Activated naive CD4-positive, alpha-beta T cell treated with anti-CD3 and anti-CD28 coated beads for 36 hours (primary cell): Measurements from ENCODE around the gene COPS6. TPM values are rescaled to one million over a fixed set of nuclear protein-coding genes. Genes with fewer than 3 reads are reported as not detected.

Experiments used
- CTCF ChIA-PET: fragments of 350-600 bp; sonication (Branson Sonifier 250); formaldehyde crosslinking; loops from one replicate; lab custom pipeline; 2021; ENCODE audit warnings: antibody characterized with exemption; lab: Charles Lee
- DNase-seq: peaks from one replicate; pipeline ENCODE4 v3.0.0-alpha.2; 2020
- H3K27ac Mint-ChIP-seq: one replicate; pipeline ENCODE4 v1.8.0; 2021; ENCODE audit warnings: mild to moderate bottlenecking, mixed read lengths
- H3K27me3 Mint-ChIP-seq: one replicate; pipeline ENCODE4 v1.8.0; 2021; ENCODE audit warnings: low read depth, mixed read lengths
- H3K36me3 Mint-ChIP-seq: one replicate; pipeline ENCODE4 v1.8.0; 2021; ENCODE audit warnings: low read depth, mixed read lengths
- H3K4me1 Mint-ChIP-seq: one replicate; pipeline ENCODE4 v1.8.0; 2021; ENCODE audit warnings: low read depth, mixed read lengths
- H3K4me3 Mint-ChIP-seq: one replicate; pipeline ENCODE4 v1.8.0; 2021; ENCODE audit warnings: mild to moderate bottlenecking, moderate library complexity, mixed read lengths
- H3K9me3 Mint-ChIP-seq: one replicate; pipeline ENCODE4 v1.8.0; 2021; ENCODE audit warnings: mixed read lengths
- intact Hi-C: fragments of 100-400 bp; cut with micrococcal nuclease; formaldehyde crosslinking; loops from one replicate; pipeline ENCODE4 v1.15.1; 2023
- total RNA-seq, 2 experiments: library from RNA; stranded (reverse); gene quantifications; one replicate each; pipeline ENCODE4 v1.2.3, GENCODE V29; 2021

Gene COPS6
- 10 to 100 TPM; 97.1 to 97.8 TPM for total RNA-seq

DNA sequence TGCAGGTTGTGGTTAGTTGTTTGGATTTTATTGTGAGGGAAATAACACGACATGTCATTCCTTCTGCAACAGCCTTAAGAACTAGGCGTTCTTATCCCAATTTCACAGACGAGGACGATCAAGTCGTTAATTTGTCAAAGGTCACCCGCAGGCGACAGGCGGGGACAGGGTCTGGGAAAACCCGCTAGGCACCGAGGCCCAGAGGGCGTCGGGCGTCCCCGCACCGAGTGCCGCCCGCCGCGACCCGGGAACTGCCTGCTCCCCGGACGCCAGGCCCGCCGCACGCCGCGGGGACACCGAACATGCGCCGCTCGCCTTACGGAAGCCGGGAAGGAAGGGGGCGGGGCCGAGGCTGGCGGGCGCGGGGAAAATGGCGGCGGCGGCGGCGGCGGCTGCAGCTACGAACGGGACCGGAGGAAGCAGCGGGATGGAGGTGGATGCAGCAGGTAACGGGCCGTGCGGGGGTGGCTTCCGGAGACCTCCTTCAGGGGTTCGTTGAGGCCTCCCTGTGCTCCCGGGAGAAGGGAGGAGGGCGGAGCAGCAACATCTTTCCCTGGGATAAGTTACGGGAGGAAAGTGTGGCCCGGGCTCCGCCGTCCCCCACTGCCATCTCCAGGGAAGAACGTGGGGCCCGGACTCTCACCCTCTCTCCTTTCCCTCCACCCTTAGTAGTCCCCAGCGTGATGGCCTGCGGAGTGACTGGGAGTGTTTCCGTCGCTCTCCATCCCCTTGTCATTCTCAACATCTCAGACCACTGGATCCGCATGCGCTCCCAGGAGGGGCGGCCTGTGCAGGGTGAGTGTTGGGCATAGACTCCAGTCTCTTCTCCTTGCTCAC lies at the start of gene COPS6:
Gene COPS6 (plus strand): TSS at position 349 of the 837 bp plus-strand sequence. CDS start 22 bp downstream, at position 371.
- peak; percentile 89 for DNase-seq
- Mint-ChIP-seq H3K9me3 (no peaks in the 10 kb centered on the region), H3K27me3 (no peaks in the 10 kb centered on the region), H3K27ac (peak within 1 kb of the TSS; percentile 90), H3K4me3 (peak within 1 kb of the TSS; percentile 88), H3K4me1 (peaks cover 36% of the 10 kb centered on the region), H3K36me3 (peaks cover 31% of the 10 kb centered on the region)
- intact Hi-C loops: loop anchor here (1.0 kb wide), 1 partner anchor 12 kb away; the partner anchor contains the start of genes AP4M1 and MCM7
- CTCF ChIA-PET: interaction anchor here (1.0 kb wide), 1 partner anchor 41 kb away, joined by 3 read pairs; no protein-coding TSS in a partner anchor

DNA sequence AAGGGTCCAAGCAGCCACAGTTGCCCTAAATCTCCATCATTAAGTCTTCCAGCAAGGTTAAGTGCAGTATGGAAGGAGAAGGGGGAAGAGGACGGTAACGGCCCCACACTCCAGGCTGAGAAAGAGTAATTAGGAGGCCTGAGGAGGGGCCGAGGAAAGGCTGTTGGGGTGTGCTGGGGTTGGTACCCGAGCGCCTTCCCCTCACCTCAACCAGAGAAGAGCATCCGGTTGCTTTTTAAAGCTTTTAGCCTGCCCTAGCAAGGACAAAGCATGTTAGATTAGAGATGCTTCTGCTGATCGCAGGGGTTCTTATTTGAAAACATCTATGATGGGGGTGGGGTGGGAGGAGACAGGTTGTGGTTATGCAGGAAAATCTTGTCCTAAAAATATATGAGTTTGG lies 48.2 kb upstream of the COPS6 start:
- Mint-ChIP-seq H3K36me3 (peaks cover 6% of the 10 kb centered on the region), H3K9me3 (no peaks in the 10 kb centered on the region), H3K4me3 (no peak overlapping the region), H3K27me3 (no peaks in the 10 kb centered on the region), H3K27ac (no peak overlapping the region), H3K4me1 (peaks cover 17% of the 10 kb centered on the region)
- no peak for DNase-seq
- intact Hi-C loops: loop anchor here (1.0 kb wide), 1 partner anchor 17 kb away; no protein-coding TSS in a partner anchor
- CTCF ChIA-PET: interaction anchor here (0.6 to 0.7 kb wide), 2 partner anchors 9 to 50 kb away, joined by 3 to 10 read pairs; partner anchors contain the start of gene ZSCAN21

- no peak overlapping the region for H3K4me3 Mint-ChIP-seq
- no peaks in the 10 kb centered on the region for H3K36me3 Mint-ChIP-seq
- H3K27ac Mint-ChIP-seq: no peak overlapping the region
- CTCF ChIA-PET: interaction anchor here (0.6 to 0.7 kb wide), 2 partner anchors 24 to 377 kb away, joined by 3 read pairs; no protein-coding TSS in a partner anchor
- intact Hi-C loops: no loop called here
- H3K27me3 Mint-ChIP-seq: no peaks in the 10 kb centered on the region
- H3K4me1 Mint-ChIP-seq: peaks cover 17% of the 10 kb centered on the region
- peak; percentile 42 for DNase-seq
- no peaks in the 10 kb centered on the region for H3K9me3 Mint-ChIP-seq
These were observed 44.1 kb upstream of the COPS6 start for GRCh38 chr7:100044718-100045117.

DNA sequence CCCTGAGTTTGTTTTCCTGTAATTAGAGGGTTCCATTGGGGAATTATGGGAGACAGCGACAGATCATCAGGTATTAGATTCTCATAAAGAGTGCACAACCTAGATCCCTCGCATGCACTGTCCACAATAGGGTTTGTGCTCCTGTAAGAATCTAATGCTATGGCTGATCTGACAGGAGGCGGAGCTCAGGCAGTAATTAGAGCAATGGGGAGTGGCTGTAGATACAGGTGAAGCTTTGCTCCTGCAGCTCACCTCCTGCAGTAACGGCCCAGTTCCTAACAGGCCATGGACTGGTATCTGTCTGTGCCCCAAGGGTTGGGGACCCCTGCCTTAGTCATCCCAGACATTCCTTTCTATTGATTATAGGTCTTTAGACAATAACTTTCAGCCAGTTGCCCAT lies 40.1 kb upstream of the COPS6 start:
- CTCF ChIA-PET: no interaction called here
- DNase-seq: no peak
- Mint-ChIP-seq H3K27me3 (no peaks in the 10 kb centered on the region), H3K27ac (peak overlapping the region; percentile 91), H3K9me3 (no peaks in the 10 kb centered on the region), H3K36me3 (no peaks in the 10 kb centered on the region), H3K4me3 (peak overlapping the region; percentile 85), H3K4me1 (peaks cover 18% of the 10 kb centered on the region)
- intact Hi-C loops: loop anchor here (1.0 to 2.0 kb wide), 5 partner anchors 28 to 130 kb away; partner anchors contain the start of genes MBLAC1, TRIM4 and ZNF3

GRCh38 chr7:100049441-100050291 lies 39.1 kb upstream of the COPS6 start, which contains the start of gene ZSCAN21:
ZSCAN21 (plus strand) TSS chr7:100049774; CDS start chr7:100057007, 7,233 bp downstream.
- CTCF ChIA-PET: interaction anchor here (0.5 to 1.2 kb wide), 7 partner anchors 9 to 240 kb away, joined by 3 to 10 read pairs (median 4); partner anchors contain the start of gene TRIM4
- H3K27me3 Mint-ChIP-seq: no peaks in the 10 kb centered on the region

DNA sequence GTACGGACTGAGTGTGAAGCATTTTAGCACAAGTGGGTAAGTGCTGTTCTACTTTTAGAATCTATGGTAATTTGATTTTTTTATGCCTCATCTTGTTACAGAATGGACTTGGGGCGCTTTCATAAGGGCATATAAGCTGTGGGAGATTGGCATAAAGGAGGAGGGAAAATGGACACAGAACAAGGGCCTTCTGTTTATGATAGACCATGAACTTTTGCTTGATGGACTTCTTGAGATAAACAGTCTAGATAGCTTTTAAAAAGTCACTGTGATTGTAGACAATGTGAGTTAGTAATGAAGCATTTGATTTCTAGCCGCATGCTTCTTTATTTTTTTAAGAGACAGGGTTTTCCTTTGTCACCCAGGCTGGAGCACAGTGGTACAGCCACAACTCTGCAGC lies 37.2 kb upstream of the COPS6 start:
- no peak for DNase-seq
- H3K4me3 Mint-ChIP-seq: no peak overlapping the region
- peaks cover 16% of the 10 kb centered on the region for H3K4me1 Mint-ChIP-seq
- H3K9me3 Mint-ChIP-seq: no peaks in the 10 kb centered on the region
- H3K36me3 Mint-ChIP-seq: no peaks in the 10 kb centered on the region
- H3K27me3 Mint-ChIP-seq: no peaks in the 10 kb centered on the region
- intact Hi-C loops: no loop called here
- no peak overlapping the region for H3K27ac Mint-ChIP-seq
- CTCF ChIA-PET: interaction anchor here (0.8 to 3.2 kb wide), 11 partner anchors 19 to 138 kb away, joined by 3 to 19 read pairs (median 4); no protein-coding TSS in a partner anchor

More at GRCh38 chr7:100049441-100050291, 39.1 kb upstream of the COPS6 start, which contains the start of gene ZSCAN21:
- intact Hi-C loops: loop anchor here (1.0 to 2.0 kb wide), 5 partner anchors 29 to 131 kb away; partner anchors contain the start of genes MBLAC1, TRIM4 and ZNF3
- H3K4me1 Mint-ChIP-seq: peaks cover 17% of the 10 kb centered on the region
- H3K9me3 Mint-ChIP-seq: no peaks in the 10 kb centered on the region
- H3K27ac Mint-ChIP-seq: peak within 1 kb of the TSS; percentile 91
- H3K36me3 Mint-ChIP-seq: no peaks in the 10 kb centered on the region
- DNase-seq: peak; percentile 85
- H3K4me3 Mint-ChIP-seq: peak within 1 kb of the TSS; percentile 85

DNA sequence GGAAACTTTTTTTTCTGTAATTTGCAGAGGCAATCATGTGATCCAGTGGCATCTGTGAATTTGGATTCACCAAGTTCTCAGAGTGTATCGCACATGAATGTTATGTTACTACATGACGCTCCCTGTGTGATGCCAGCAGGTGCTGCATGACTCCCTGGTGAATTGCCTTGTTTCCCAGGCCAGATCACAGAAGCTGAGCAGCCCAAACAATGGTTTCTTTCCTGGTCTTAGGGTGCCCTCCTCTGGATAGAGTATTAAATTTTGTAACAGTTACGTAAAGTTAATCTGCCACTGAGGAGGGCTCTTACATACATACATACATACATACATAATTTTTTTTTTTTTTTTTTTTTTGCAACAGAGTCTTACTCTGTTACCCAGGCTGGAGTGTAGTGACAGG lies 35.6 kb upstream of the COPS6 start:
- CTCF ChIA-PET: interaction anchor here (0.7 to 3.2 kb wide), 9 partner anchors 17 to 145 kb away, joined by 3 to 19 read pairs (median 7); no protein-coding TSS in a partner anchor
- no peaks in the 10 kb centered on the region for H3K27me3 Mint-ChIP-seq
- peaks cover 6% of the 10 kb centered on the region for H3K36me3 Mint-ChIP-seq
- no peak overlapping the region for H3K4me3 Mint-ChIP-seq
- intact Hi-C loops: loop anchor here (1.0 kb wide), 1 partner anchor 59 kb away; no protein-coding TSS in a partner anchor
- peak; percentile 56 for DNase-seq
- no peak overlapping the region for H3K27ac Mint-ChIP-seq
- peaks cover 16% of the 10 kb centered on the region for H3K4me1 Mint-ChIP-seq
- no peaks in the 10 kb centered on the region for H3K9me3 Mint-ChIP-seq

DNA sequence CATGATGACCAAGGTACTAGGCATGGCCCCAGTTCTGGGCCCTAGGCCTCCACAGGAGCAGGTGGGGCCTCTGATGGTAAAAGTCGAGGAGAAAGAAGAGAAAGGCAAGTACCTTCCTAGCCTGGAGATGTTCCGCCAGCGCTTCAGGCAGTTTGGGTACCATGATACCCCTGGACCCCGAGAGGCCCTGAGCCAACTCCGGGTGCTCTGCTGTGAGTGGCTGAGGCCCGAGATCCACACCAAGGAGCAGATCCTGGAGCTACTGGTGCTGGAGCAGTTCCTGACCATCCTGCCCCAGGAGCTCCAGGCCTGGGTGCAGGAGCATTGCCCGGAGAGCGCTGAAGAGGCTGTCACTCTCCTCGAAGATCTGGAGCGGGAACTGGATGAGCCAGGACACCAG lies 31.8 kb upstream of the COPS6 start:
- H3K36me3 Mint-ChIP-seq: peaks cover 7% of the 10 kb centered on the region

GRCh38 chr7:100059251-100059739 lies 29.5 kb upstream of the COPS6 start:
- DNase-seq: no peak
- no peaks in the 10 kb centered on the region for H3K9me3 Mint-ChIP-seq
- H3K4me3 Mint-ChIP-seq: no peak overlapping the region
- peaks cover 17% of the 10 kb centered on the region for H3K36me3 Mint-ChIP-seq
- intact Hi-C loops: no loop called here
- H3K4me1 Mint-ChIP-seq: no peaks in the 10 kb centered on the region
- CTCF ChIA-PET: no interaction called here
- no peaks in the 10 kb centered on the region for H3K27me3 Mint-ChIP-seq
- H3K27ac Mint-ChIP-seq: no peak overlapping the region

More for the DNA sequence above, 31.8 kb upstream of the COPS6 start:
- intact Hi-C loops: no loop called here
- CTCF ChIA-PET: interaction anchor here (1.0 kb wide), 1 partner anchor 22 kb away, joined by 3 read pairs; no protein-coding TSS in a partner anchor
- DNase-seq: no peak
- no peak overlapping the region for H3K4me3 Mint-ChIP-seq
- H3K9me3 Mint-ChIP-seq: no peaks in the 10 kb centered on the region
- H3K4me1 Mint-ChIP-seq: no peaks in the 10 kb centered on the region
- no peak overlapping the region for H3K27ac Mint-ChIP-seq
- no peaks in the 10 kb centered on the region for H3K27me3 Mint-ChIP-seq

DNA sequence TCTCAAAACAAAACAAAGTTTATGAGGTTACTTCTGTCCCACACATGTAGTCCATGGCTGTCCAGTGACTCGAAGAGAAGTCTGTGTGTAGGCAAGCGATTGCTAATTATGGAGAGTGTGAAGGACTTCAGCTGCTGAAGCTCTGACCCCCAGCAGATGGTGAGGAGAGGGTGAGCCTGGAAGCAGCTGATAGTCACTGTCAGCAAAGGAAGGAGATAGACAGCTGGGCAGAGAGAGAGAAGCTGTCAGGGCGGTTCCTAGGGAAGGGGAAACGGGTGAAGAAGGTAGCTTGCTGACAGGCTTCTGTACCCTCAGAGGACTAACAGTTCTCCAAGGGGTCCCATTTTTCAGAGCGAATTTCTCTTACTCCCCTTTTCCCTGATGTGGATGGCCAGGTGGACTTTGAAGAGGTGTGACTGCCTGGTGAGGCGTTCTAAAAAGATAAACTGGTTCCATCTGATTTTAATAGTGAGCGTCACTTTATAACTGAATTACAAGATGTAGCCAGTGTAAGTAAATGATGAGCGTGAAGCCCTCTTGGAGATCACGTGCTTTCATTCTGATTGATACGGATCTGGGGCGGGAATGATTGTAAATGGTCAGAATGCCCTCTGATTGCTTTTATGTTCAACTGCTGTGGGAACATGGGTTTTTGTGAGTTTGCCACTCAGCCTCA lies 27.1 kb upstream of the COPS6 start:
- no peaks in the 10 kb centered on the region for H3K9me3 Mint-ChIP-seq
- intact Hi-C loops: no loop called here
- no peaks in the 10 kb centered on the region for H3K4me1 Mint-ChIP-seq
- peaks cover 23% of the 10 kb centered on the region for H3K36me3 Mint-ChIP-seq
- H3K4me3 Mint-ChIP-seq: no peak overlapping the region
- CTCF ChIA-PET: interaction anchor here (1.0 kb wide), 1 partner anchor 12 kb away, joined by 3 read pairs; the partner anchor contains the start of gene ZSCAN21
- H3K27me3 Mint-ChIP-seq: no peaks in the 10 kb centered on the region
- H3K27ac Mint-ChIP-seq: no peak overlapping the region
- DNase-seq: no peak

DNA sequence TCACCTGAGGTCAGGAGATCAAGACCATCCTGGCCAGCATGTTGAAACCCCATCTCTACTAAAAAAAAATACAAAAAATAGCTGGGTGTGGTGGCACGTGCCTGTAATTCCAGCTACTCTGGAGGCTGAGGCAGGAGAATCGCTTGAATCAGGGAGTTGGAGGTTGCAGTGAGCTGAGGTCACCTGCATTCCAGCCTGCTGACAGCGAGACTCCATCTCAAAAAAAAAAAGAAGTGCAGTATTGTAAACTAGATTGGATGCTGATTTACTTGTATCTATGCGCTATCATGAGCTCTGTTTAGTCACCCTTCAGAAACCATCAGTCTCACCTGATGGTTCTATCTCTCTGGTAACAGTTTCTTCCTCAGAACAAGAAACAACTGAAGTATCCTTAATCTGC lies 25.4 kb upstream of the COPS6 start:
- Mint-ChIP-seq H3K9me3 (no peaks in the 10 kb centered on the region), H3K27ac (no peak overlapping the region), H3K27me3 (no peaks in the 10 kb centered on the region), H3K4me3 (no peak overlapping the region), H3K36me3 (peaks cover 26% of the 10 kb centered on the region), H3K4me1 (no peaks in the 10 kb centered on the region)
- CTCF ChIA-PET: interaction anchor here (0.5 to 1.2 kb wide), 4 partner anchors 19 to 144 kb away, joined by 3 read pairs; partner anchors contain the start of gene TRIM4
- intact Hi-C loops: no loop called here
- no peak for DNase-seq
